Large intestine (tissue), 3 donors: Measurements from ENCODE around the gene CARMIL1. TPM values are rescaled to one million over a fixed set of nuclear protein-coding genes. Genes with fewer than 3 reads are reported as not detected.
"Not testable (repeated sequence)": the region's sequence is repeated elsewhere in the genome, so short reads cannot be mapped to it uniquely, and the experiment has no call there.

Experiments used
- DNase-seq, 2 donors: peaks; one replicate each; pipeline versions ENCODE4 v3.0.0 to v3.0.0-alpha.2; 2013
- H3K27ac ChIP-seq: one replicate; pipeline ENCODE4 v1.5.1; 2013; ENCODE audit warnings: low read length
- H3K27me3 ChIP-seq: 2 replicates; pipeline ENCODE4 v1.6.1; 2013; ENCODE audit warnings: low read length; ENCODE audit not compliant: control insufficient read depth, insufficient read depth
- H3K36me3 ChIP-seq: 2 replicates; pipeline ENCODE4 v1.6.1; 2013; ENCODE audit warnings: low read length; ENCODE audit not compliant: control insufficient read depth, insufficient read depth
- H3K4me1 ChIP-seq: one replicate; pipeline ENCODE4 v1.6.1; 2013; ENCODE audit warnings: low read length; ENCODE audit not compliant: control insufficient read depth, insufficient read depth
- H3K4me3 ChIP-seq: one replicate; pipeline ENCODE4 v1.5.1; 2013; ENCODE audit warnings: low read length
- H3K9me3 ChIP-seq: one replicate; pipeline ENCODE4 v1.6.1; 2013; ENCODE audit warnings: mild to moderate bottlenecking, low read depth, low read length, moderate library complexity; ENCODE audit not compliant: control insufficient read depth
- WGBS: methylation state at CpG from one replicate; pipeline ENCODE4 v1.1.5; 2013; ENCODE audit warnings: low lambda C conversion rate; ENCODE audit not compliant: insufficient coverage; 5-methylcytosine and 5-hydroxymethylcytosine counted together
- polyA plus RNA-seq: library from polyadenylated mRNA; unstranded; fragments of 120-200 nt; gene quantifications from one replicate; pipeline ENCODE4 v1.2.1, GENCODE V29; 2013

The CARMIL1 gene
- polyA plus RNA-seq, 1 donor: 32.2 TPM

DNA sequence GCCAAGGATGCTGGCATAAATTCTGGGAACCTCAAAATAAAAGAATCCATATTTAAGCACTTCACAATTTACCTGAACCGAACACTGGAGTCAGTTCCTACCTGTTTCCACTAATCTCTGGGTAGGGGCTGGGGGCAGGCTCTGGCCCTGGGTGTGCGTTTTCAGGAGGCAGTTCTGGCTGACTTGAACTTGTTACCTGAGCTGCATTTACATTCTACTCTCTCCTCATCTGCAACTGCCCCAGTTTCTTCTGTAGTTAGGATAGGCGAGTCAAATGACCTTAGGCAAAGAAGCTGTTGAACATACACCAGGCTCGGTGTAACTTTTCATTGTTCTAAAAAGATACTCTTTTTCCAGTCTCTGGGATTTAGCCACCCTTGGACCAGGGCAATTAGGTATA, 13.2 kb downstream of the CARMIL1 start:
- H3K36me3 ChIP-seq: no peaks in the 10 kb centered on the region
- WGBS: no CpG with 5 or more reads among the region's 4 CpGs
- H3K4me3 ChIP-seq: no peak overlapping the region
- H3K27me3 ChIP-seq: no peaks in the 10 kb centered on the region
- no peaks in the 10 kb centered on the region for H3K9me3 ChIP-seq
- H3K4me1 ChIP-seq: peaks cover 8% of the 10 kb centered on the region
- H3K27ac ChIP-seq: no peak overlapping the region
- no peak for DNase-seq

GRCh38 chr6:25295651-25296050, 16.5 kb downstream of the CARMIL1 start:
- Histone ChIP-seq H3K9me3 (no peaks in the 10 kb centered on the region), H3K36me3 (no peaks in the 10 kb centered on the region), H3K27ac (no peak overlapping the region), H3K4me3 (no peak overlapping the region), H3K27me3 (no peaks in the 10 kb centered on the region), H3K4me1 (peaks cover 5% of the 10 kb centered on the region)
- no CpG with 5 or more reads among the region's 1 CpG for WGBS
- no peak for DNase-seq

- WGBS: no CpG with 5 or more reads among the region's 2 CpGs
- H3K27ac ChIP-seq: no peak overlapping the region
Observed at GRCh38 chr6:25296217-25296905, 17.2 kb downstream of the CARMIL1 start.

DNA sequence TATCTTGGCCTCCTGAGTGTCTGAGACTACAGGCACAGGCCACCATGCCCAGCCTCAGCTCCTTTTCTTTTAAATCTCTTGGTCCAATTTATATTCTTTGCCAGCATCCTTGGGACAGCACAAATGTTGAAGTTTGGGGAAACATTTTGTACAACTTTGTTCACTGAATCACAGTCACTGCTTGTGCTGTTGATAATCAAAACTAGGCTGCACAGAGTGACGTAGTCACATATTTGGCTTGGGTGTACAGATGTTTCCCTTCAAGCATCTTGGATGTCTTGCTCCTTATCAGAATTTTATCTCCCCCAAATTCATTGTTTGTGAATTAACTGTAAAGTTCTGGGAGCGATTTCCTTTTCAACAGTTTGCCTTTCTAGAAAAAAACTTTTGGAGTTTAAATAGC, 17.9 kb downstream of the CARMIL1 start:
- Histone ChIP-seq H3K27ac (no peak overlapping the region), H3K27me3 (no peaks in the 10 kb centered on the region), H3K4me1 (peaks cover 6% of the 10 kb centered on the region), H3K36me3 (no peaks in the 10 kb centered on the region), H3K9me3 (no peaks in the 10 kb centered on the region), H3K4me3 (no peak overlapping the region)
- DNase-seq: no peak
- WGBS: no CpG with 5 or more reads among the region's 2 CpGs

More at GRCh38 chr6:25296217-25296905, 17.2 kb downstream of the CARMIL1 start:
- Histone ChIP-seq H3K36me3 (no peaks in the 10 kb centered on the region), H3K4me3 (no peak overlapping the region), H3K9me3 (no peaks in the 10 kb centered on the region), H3K4me1 (peaks cover 5% of the 10 kb centered on the region), H3K27me3 (no peaks in the 10 kb centered on the region)
- DNase-seq: no peak

- H3K4me1 ChIP-seq: peaks cover 14% of the 10 kb centered on the region
- no peaks in the 10 kb centered on the region for H3K36me3 ChIP-seq
- H3K27ac ChIP-seq: no peak overlapping the region
- no peak overlapping the region for H3K4me3 ChIP-seq
- no peaks in the 10 kb centered on the region for H3K27me3 ChIP-seq
- DNase-seq: no peak
- WGBS: 100% methylated on average over 2 of the region's 3 CpGs
- H3K9me3 ChIP-seq: no peaks in the 10 kb centered on the region
Observed at GRCh38 chr6:25297823-25298522, 18.8 kb downstream of the CARMIL1 start.

GRCh38 chr6:25298523-25298865, 19.3 kb downstream of the CARMIL1 start:
- not testable (repeated sequence) for H3K27ac ChIP-seq, H3K4me3 ChIP-seq, H3K27me3 ChIP-seq, DNase-seq, H3K36me3 ChIP-seq, H3K9me3 ChIP-seq
- peaks cover 15% of the 10 kb centered on the region for H3K4me1 ChIP-seq
- no CpG with 5 or more reads among the region's 8 CpGs for WGBS

GRCh38 chr6:25301362-25301761, 22.2 kb downstream of the CARMIL1 start:
- Histone ChIP-seq H3K4me3 (no peak overlapping the region), H3K9me3 (no peaks in the 10 kb centered on the region), H3K27ac (no peak overlapping the region), H3K27me3 (no peaks in the 10 kb centered on the region), H3K4me1 (peaks cover 26% of the 10 kb centered on the region), H3K36me3 (no peaks in the 10 kb centered on the region)
- DNase-seq: no peak
- no CpG with 5 or more reads among the region's 3 CpGs for WGBS

DNA sequence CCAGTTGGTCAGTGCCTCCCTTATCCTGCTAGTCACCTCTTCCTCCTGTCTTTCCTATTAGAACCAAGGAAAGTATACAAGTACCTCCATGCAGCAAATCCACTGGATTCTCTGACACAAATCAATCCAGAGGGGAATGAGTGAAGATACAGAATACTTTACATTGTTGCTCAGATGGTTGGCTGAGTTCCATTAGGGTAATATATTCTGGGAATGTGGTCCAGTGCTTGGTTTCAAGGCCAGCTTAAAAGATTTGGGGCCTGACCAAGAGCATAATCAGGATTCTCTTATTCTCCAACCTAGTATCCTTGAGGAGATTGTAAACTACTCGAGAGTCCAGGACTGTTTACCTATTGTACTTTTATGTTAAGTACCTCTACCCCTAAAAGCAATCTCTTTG, 23.0 kb downstream of the CARMIL1 start:
- Histone ChIP-seq H3K36me3 (no peaks in the 10 kb centered on the region), H3K27me3 (no peaks in the 10 kb centered on the region), H3K9me3 (no peaks in the 10 kb centered on the region), H3K4me3 (no peak overlapping the region), H3K27ac (peak overlapping the region; percentile 39), H3K4me1 (peaks cover 26% of the 10 kb centered on the region)
- DNase-seq: no peak
- no CpG with 5 or more reads among the region's 1 CpG for WGBS

GRCh38 chr6:25302677-25303128, 23.5 kb downstream of the CARMIL1 start:
- Histone ChIP-seq H3K36me3 (no peaks in the 10 kb centered on the region), H3K4me1 (peaks cover 26% of the 10 kb centered on the region), H3K9me3 (no peaks in the 10 kb centered on the region), H3K27ac (peak overlapping the region; percentile 39), H3K4me3 (no peak overlapping the region), H3K27me3 (no peaks in the 10 kb centered on the region)
- 40% methylated on average over 1 of the region's 6 CpGs for WGBS
- peak; percentile 26 to 66 for DNase-seq

DNA sequence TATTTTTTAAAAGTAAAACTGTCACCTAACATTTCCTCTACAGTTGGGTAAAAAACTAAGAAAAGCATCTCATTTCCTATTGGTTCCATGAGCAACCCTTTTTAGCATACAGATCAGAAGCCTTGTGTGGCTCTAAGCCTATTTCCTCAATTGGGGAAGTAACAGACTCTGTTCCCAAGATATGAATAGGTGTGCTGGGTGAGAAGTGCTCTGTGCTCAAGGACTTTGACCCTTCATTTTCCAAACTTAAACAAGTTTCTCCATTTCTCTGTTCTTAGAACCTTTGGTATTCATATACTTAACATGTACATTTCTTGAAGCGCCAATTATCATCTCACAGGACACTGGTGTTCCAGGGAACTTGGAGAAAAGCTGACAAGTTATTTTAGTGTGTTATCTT, 24.1 kb downstream of the CARMIL1 start:
- Histone ChIP-seq H3K27ac (peak overlapping the region; percentile 39), H3K4me1 (peaks cover 26% of the 10 kb centered on the region), H3K4me3 (no peak overlapping the region), H3K36me3 (no peaks in the 10 kb centered on the region), H3K27me3 (no peaks in the 10 kb centered on the region), H3K9me3 (no peaks in the 10 kb centered on the region)
- no CpG with 5 or more reads among the region's 1 CpG for WGBS
- peak; percentile 44 to 74 for DNase-seq
